Neuronal stem cell (in vitro differentiated cells): ENCODE results near the gene F8A3.
"Not testable (repeated sequence)": the region's sequence is repeated elsewhere in the genome, so short reads cannot be mapped to it uniquely, and the experiment has no call there.

ENCODE experiments used
- DNase-seq: peaks from one replicate; pipeline ENCODE4 v3.0.0-alpha.2; 2013; ENCODE audit warnings: low spot score
- H2AFZ ChIP-seq: one replicate; pipeline ENCODE4 v1.6.1; 2013; ENCODE audit warnings: mild to moderate bottlenecking, low read length, inconsistent platforms
- H2AK5ac ChIP-seq: 2 replicates; pipeline ENCODE4 v1.6.1; 2013; ENCODE audit warnings: low read depth, mild to moderate bottlenecking, inconsistent platforms, low read length, moderate library complexity, mixed read lengths
- H2BK120ac ChIP-seq: 2 replicates; pipeline ENCODE4 v1.6.1; 2013; ENCODE audit warnings: low read depth, mild to moderate bottlenecking, inconsistent platforms, low read length, moderate library complexity, mixed read lengths
- H2BK12ac ChIP-seq: one replicate; pipeline ENCODE4 v1.6.1; 2013; ENCODE audit warnings: low read length, inconsistent platforms
- H2BK15ac ChIP-seq: 2 replicates; pipeline ENCODE4 v1.6.1; 2013; ENCODE audit warnings: mild to moderate bottlenecking, low read length, inconsistent platforms, mixed read lengths
- H2BK5ac ChIP-seq: one replicate; pipeline ENCODE4 v1.6.1; 2013; ENCODE audit warnings: inconsistent platforms, mild to moderate bottlenecking, low read length, moderate library complexity
- H3K14ac ChIP-seq: one replicate; pipeline ENCODE4 v1.6.1; 2013; ENCODE audit warnings: low read length, inconsistent platforms
- H3K18ac ChIP-seq: 2 replicates; pipeline ENCODE4 v1.6.1; 2013; ENCODE audit warnings: low read length, inconsistent platforms
- H3K23ac ChIP-seq: 2 replicates; pipeline ENCODE4 v1.6.1; 2013; ENCODE audit warnings: low read depth, mild to moderate bottlenecking, mixed read lengths, low read length, inconsistent platforms; ENCODE audit not compliant: poor library complexity
- H3K27ac ChIP-seq: replicated peaks from 3 replicates; pipeline ENCODE4 v1.5.1; 2013; ENCODE audit warnings: low read length, inconsistent platforms
- H3K27me3 ChIP-seq, 3 experiments: 2 replicates each; pipeline ENCODE4 v1.6.1; 2013; ENCODE audit warnings: low read length in 3 of 3, mild to moderate bottlenecking in 2 of 3, inconsistent platforms in 1 of 3, low read depth in 1 of 3, mixed read lengths in 1 of 3, moderate library complexity in 1 of 3; ENCODE audit not compliant: control insufficient read depth in 3 of 3, insufficient read depth in 3 of 3
- H3K36me3 ChIP-seq, 2 donors: replicated peaks in 1 of 2; 2 replicates each; pipeline ENCODE4 v1.6.1; 2013; ENCODE audit warnings: low read length in 2 of 2; ENCODE audit not compliant: control insufficient read depth in 2 of 2, insufficient read depth in 2 of 2
- H3K4ac ChIP-seq: 2 replicates; pipeline ENCODE4 v1.6.1; 2013; ENCODE audit warnings: inconsistent platforms, mild to moderate bottlenecking, low read length, moderate library complexity
- H3K4me1 ChIP-seq, 2 donors: 1 replicate in 1 of 2; 2 replicates in 1 of 2; pipeline ENCODE4 v1.6.1; 2013; ENCODE audit warnings: low read length in 2 of 2, low read depth in 1 of 2; ENCODE audit not compliant: control insufficient read depth in 2 of 2, insufficient read depth in 1 of 2
- H3K4me2 ChIP-seq: one replicate; pipeline ENCODE4 v1.6.1; 2013; ENCODE audit warnings: mild to moderate bottlenecking, low read length, inconsistent platforms; ENCODE audit not compliant: insufficient read depth, poor library complexity, severe bottlenecking
- H3K4me3 ChIP-seq, 2 donors: 2 replicates each; pipeline ENCODE4 v1.5.1; 2013; ENCODE audit warnings: low read length in 2 of 2, mild to moderate bottlenecking in 2 of 2, inconsistent platforms in 1 of 2, moderate library complexity in 1 of 2
- H3K79me1 ChIP-seq: one replicate; pipeline ENCODE4 v1.6.1; 2013; ENCODE audit warnings: low read depth, mild to moderate bottlenecking, inconsistent platforms, low read length, moderate library complexity
- H3K9ac ChIP-seq: one replicate; pipeline ENCODE4 v1.6.1; 2013; ENCODE audit warnings: mild to moderate bottlenecking, low read depth, low read length, inconsistent platforms; ENCODE audit not compliant: poor library complexity
- H3K9me3 ChIP-seq, 2 donors: replicated peaks in 1 of 2; 2 replicates each; pipeline versions ENCODE3 to v1.6.1; 2013; ENCODE audit warnings: low read length in 2 of 2, mild to moderate bottlenecking in 2 of 2, inconsistent platforms in 1 of 2, low read depth in 1 of 2, mixed read lengths in 1 of 2, moderate library complexity in 1 of 2; ENCODE audit not compliant: control insufficient read depth in 2 of 2, insufficient read depth in 1 of 2
- H4K8ac ChIP-seq: one replicate; pipeline ENCODE4 v1.6.1; 2013; ENCODE audit warnings: low read depth, mild to moderate bottlenecking, inconsistent platforms, low read length, moderate library complexity
- H4K91ac ChIP-seq: one replicate; pipeline ENCODE4 v1.6.1; 2013; ENCODE audit warnings: low read length, low read depth, mild to moderate bottlenecking, inconsistent platforms; ENCODE audit not compliant: poor library complexity
- WGBS, 2 donors: extraction: QIAGEN DNeasy Blood & Tissue Kit; methylation state at CpG; one replicate each; pipeline ENCODE4 v1.1.7; 2013; ENCODE audit warnings: missing lambda C conversion rate in 2 of 2, mixed read lengths in 1 of 2; ENCODE audit not compliant: insufficient read length in 2 of 2, insufficient replicate concordance in 1 of 2; ENCODE audit errors: extremely low coverage in 2 of 2; 5-methylcytosine and 5-hydroxymethylcytosine counted together

F8A3 gene

GRCh38 chrX:155477136-155477535 is 18.7 kb upstream of the F8A3 start:
- no CpG with 5 or more reads among the region's 7 CpGs for WGBS, 2 donors
- H3K9me3 ChIP-seq, H3K14ac ChIP-seq: not testable (repeated sequence)

GRCh38 chrX:155466269-155466938 is 8.0 kb upstream of the F8A3 start:
- not testable (repeated sequence) for H3K23ac ChIP-seq, H3K4me3 ChIP-seq, H2BK15ac ChIP-seq, H3K18ac ChIP-seq, H3K4ac ChIP-seq, H3K14ac ChIP-seq, H3K9ac ChIP-seq, H3K4me2 ChIP-seq, H2BK5ac ChIP-seq, H4K8ac ChIP-seq, H3K9me3 ChIP-seq, H3K27me3 ChIP-seq, H2BK120ac ChIP-seq, H4K91ac ChIP-seq, H3K4me1 ChIP-seq, H2AFZ ChIP-seq, H2AK5ac ChIP-seq, H2BK12ac ChIP-seq, H3K79me1 ChIP-seq, H3K36me3 ChIP-seq, H3K27ac ChIP-seq, DNase-seq
- no CpG with 5 or more reads among the region's 9 CpGs for WGBS, 2 donors

More at GRCh38 chrX:155477136-155477535, 18.7 kb upstream of the F8A3 start:
- DNase-seq, H3K9ac ChIP-seq, H3K4me2 ChIP-seq, H3K36me3 ChIP-seq, H3K4me3 ChIP-seq, H4K91ac ChIP-seq, H4K8ac ChIP-seq, H2AFZ ChIP-seq, H3K4me1 ChIP-seq, H2AK5ac ChIP-seq, H3K79me1 ChIP-seq, H3K18ac ChIP-seq, H2BK12ac ChIP-seq, H2BK120ac ChIP-seq, H3K23ac ChIP-seq, H2BK15ac ChIP-seq, H3K4ac ChIP-seq, H3K27ac ChIP-seq, H3K27me3 ChIP-seq, H2BK5ac ChIP-seq: not testable (repeated sequence)

GRCh38 chrX:155460501-155460900 is 2.1 kb upstream of the F8A3 start:
- H4K8ac ChIP-seq, H3K4me2 ChIP-seq: not testable (repeated sequence)

GRCh38 chrX:155457761-155458447 is 516 bp downstream of the F8A3 start:
- WGBS, 2 donors = no CpG with 5 or more reads among the region's 97 CpGs
- H2BK5ac ChIP-seq, H3K36me3 ChIP-seq, H3K14ac ChIP-seq, H3K4me1 ChIP-seq, H2BK15ac ChIP-seq, H3K4ac ChIP-seq, H2BK12ac ChIP-seq, H4K91ac ChIP-seq, H3K9ac ChIP-seq, H3K23ac ChIP-seq, H3K79me1 ChIP-seq, H2AK5ac ChIP-seq, H3K18ac ChIP-seq, H3K27me3 ChIP-seq, H2AFZ ChIP-seq, DNase-seq, H3K9me3 ChIP-seq, H2BK120ac ChIP-seq, H4K8ac ChIP-seq, H3K4me2 ChIP-seq, H3K4me3 ChIP-seq, H3K27ac ChIP-seq: not testable (repeated sequence)

More at GRCh38 chrX:155460501-155460900, 2.1 kb upstream of the F8A3 start:
- not testable (repeated sequence) for H2AFZ ChIP-seq, H3K27ac ChIP-seq, DNase-seq, H2BK12ac ChIP-seq, H3K9me3 ChIP-seq, H3K4ac ChIP-seq, H3K79me1 ChIP-seq, H2BK5ac ChIP-seq, H3K4me1 ChIP-seq, H2BK15ac ChIP-seq, H3K14ac ChIP-seq, H3K36me3 ChIP-seq, H3K4me3 ChIP-seq, H2BK120ac ChIP-seq, H3K18ac ChIP-seq, H4K91ac ChIP-seq, H3K27me3 ChIP-seq, H3K9ac ChIP-seq, H3K23ac ChIP-seq, H2AK5ac ChIP-seq
- WGBS, 2 donors = no CpG with 5 or more reads among the region's 8 CpGs
